Activated CD4-positive, CD25-positive, alpha-beta regulatory T cell treated with anti-CD3 and anti-CD28 coated beads, Interleukin-2, amount 50 U/mL, for 16 hours (primary cell): Measurements from ENCODE around the gene SUSD2.
A peak's percentile ranks its signal among the peaks of the same experiment; 100 is the strongest.
"Not testable (repeated sequence)": the region's sequence is repeated elsewhere in the genome, so short reads cannot be mapped to it uniquely, and the experiment has no call there.

Experiments used
- DNase-seq: peaks from one replicate; pipeline ENCODE4 v3.0.0-alpha.2; 2020; ENCODE audit warnings: low read depth, low spot score

Gene SUSD2

DNA sequence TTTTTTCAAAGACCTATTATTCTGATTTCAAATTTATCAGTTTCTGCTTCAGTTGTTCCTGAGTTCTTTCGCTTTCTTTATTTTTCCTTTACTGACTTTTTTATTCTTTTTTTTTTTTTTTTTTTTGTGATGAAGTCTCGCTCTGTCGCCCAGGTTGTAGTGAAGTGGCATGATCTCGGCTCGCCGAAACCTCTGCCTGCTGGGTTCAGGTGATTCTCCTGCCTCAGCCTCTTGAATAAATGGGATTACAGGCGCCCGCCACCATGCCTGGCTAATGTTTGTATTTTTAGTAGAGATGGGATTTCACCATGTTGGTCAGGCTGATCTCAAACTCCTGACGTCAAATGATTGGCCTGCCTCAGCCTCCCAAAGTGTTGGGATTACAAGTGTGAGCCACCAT lies 31.8 kb downstream of the SUSD2 start:
- DNase-seq = not testable (repeated sequence)

DNA sequence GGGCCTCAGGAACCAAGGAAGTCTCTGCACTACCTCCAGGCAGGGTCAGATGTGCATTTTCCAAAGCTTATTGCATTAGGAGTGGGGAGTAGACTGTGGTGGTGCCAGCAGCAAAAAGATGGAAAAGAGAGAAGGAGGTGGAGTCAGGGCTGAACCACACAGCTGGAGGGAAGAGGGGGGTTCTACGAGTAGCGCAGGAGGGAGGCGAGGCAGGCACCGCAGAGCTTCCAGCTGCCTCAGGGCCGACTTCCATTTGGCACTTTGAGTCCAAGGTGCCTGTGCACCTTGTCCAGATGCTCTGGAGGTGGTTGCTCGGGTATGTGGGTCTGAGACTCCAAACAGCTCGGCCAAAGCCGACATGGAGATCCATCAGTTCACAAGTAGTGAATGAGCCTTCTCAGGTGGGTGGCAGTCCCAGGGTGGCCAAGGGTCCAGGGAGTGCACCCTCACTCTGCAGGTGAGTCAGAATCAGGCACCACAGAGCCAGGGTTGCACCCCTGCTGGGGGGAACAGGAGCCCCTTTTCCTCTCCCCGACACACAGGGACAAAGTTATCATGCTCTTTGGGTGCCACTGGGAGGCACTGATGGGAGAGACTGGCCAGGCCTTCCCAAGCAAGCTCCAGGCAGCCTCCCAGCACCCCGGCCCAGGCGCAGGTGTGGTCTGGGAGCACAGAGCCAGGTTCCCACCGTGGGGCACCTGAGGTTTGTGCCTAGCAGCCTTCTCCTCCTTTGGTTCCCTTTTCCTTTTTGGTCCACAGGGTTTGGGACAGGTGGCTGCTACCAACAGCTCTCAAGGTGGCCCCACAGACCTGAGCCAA lies 33.4 kb downstream of the SUSD2 start:
- DNase-seq = no peak

DNA sequence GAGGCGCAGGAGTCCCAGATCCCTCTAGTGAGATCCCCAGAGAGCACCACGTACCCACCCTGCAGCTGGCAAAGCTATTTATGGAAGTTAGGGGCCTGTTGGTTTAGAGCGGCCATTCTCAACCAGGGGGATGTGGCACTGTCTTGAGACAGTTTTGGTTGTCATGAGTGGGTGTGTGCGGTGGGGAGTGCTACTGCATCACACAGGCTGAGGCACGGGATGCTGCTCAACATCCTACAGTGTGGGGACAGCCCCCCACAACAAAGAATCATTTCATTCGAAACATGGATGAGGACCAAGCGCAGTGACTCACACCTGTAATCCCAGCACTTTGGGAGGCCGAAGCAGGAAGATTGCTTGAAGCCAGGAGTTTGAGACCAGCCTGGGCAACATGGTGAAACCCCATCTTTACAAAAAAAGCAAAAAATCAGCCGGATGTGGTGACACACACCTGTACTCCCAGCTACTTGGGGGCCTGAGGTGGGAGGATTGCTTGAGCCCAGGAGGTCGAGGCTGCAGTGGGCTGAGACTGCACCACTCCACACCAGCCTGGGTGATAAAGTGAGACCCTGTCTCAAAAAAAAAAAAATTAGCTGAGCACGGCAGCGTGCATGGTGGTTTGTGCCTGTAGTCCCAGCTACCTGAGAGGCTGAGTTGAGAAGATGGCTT lies 35.4 kb downstream of the SUSD2 start:
- no peak for DNase-seq

DNA sequence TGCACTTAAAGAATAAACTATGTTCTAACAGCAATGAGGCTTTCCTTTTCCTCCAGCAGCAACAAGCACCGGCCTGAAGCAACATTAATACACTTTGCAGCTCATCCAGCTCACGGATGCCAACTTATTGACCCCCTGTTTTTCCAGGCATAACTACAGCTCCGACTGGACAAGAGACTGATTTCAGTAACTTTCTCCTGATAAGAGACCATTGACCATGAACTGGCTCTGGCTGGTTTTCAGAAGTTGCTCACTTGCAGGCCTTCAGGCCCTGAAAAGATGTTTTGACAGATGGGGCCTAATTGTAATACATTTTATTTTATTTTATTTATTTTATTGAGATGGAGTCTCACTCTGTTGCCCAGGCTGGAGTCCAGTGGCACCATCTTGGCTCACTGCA lies 36.1 kb downstream of the SUSD2 start:
- DNase-seq = no peak

DNA sequence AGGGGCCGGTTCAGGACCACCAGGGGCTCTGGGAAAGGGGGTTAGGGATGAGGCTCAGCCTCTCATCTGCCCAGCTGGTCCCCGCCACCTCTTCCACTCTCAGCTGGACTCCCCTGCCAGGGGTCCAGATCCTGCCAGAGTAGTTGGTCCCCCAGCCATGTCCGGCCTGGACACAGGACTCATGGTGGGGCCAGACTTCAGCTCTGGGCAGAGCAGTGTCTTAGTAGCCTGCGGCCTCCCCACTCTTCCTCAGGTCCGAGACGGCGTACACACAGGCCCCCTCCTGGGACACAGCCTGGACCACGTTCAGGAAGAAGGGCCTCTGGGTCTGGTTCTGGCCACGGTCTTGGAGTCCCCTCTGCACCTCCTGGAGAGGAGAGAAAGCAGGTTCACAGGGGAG lies 38.5 kb downstream of the SUSD2 start:
- DNase-seq = no peak

DNA sequence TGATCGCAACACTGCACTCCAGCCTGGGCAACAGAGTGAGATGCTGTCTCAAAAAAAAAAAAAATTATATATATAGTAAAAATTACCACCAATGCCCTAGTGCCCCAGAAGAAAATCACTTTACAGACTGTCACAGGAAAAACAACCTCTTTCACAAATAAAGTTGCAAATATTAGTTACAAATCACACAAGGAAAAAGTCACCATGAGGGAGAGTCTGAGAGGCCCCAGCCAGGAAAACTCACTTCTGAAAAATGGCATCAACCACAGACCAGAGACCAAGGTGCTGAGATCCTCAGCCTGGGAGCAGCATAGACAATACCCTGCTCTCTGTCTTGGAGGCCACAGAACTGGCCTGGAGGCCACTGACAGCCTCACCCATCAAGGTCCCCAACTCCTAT lies 43.2 kb downstream of the SUSD2 start:
- DNase-seq = no peak

DNA sequence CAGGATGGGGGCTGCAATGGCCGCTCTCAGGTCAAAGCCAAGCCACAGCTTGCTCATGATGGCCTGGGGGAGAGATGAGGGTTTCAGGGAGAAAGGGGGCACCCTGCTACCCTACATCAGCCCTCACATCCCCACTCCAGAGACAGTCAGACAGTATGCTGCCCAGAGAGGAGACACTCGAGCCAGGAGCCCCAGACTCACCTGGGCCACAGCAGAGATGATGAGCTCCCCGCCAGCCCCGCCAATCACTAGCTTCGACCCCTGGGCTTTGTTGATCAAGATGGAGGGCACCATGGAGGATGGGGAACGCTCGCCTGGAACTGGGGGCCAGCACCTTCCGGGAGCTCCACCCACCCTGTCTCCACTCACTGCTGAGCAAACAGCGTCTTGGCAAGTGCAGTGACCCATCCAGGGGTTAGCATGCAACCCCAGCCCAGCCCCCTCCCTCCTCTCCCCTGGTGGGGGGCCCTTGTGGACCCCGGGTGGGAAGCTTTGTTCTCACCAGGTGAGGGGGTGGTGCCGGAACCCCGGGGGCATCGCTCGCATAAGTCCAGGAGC lies 43.8 kb downstream of the SUSD2 start:
- DNase-seq = no peak

DNA sequence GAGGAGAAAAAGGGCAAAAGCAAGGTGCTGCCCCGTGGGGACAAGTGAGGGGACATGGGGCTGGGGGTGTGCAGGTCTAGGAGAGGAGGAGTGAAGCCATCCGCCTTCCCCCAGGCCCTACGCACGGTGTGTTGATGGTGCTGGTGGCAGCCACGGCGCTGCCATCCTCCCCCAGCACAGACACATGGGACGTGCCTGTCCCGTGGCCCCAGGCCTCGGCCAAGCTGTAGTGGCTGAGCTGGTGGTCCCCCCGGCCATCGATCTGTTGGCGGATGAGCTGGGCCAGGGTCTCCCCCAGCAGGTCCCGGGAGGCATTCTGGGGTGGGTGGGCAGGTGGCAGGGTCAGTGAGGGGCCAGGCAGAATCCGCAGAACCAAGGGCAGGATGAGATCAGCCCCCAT lies 44.7 kb downstream of the SUSD2 start:
- DNase-seq = no peak

DNA sequence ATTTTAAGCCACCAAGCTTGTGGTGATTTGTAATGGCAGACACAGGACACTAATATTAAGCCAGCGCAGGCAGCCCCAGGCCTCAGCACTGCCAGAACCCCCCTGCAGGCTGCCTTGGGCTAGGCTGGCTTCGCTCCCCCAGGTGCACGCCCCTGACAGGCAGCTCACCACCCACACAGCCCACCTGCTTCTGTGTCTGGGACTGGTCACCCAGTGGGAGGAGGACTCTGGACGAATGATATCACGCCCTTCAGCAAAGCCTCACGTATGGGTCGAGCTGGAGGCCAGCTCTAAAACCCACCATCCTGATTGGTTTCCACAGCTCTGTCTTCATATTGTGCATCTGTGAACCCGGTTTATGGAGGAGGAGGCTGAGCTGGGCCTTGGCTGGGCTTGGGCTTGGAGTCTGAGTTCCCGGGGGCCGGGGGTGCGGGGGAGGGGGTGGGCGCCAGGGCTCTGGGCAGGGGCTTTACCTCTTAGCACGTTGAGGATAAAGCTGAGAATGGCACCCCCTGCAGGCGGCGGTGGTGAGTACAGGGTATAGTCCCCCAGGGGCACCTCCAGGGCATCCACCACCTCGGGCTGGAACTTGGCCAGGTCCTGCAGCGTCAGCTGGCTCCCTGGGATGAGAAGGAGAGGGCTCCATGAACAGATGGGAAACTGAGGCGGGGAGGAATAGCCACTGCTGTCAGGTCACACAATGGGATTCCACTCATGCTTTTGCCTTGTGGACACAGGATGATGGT lies 49.8 kb downstream of the SUSD2 start:
- DNase-seq = peak; percentile 29

DNA sequence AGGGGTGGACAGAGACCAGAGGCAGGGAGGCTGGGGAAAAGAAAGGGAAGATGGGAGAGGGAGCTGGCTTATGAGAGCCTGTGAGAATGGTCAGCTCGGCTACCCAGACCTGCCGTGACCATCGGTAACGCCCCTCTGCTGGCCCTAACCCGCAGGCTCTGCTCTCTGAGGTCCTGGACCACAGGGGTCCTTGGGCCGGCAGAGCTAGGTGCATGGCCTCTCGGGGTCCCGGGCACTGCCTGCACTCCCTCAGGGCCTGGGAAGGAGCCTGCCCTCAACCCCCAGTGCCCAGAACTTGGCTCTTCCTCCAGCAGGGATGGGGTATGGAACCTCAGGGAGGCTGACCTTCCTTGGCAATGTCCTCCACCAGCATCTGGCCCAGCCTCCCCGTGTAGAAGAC lies 50.4 kb downstream of the SUSD2 start:
- DNase-seq = no peak

DNA sequence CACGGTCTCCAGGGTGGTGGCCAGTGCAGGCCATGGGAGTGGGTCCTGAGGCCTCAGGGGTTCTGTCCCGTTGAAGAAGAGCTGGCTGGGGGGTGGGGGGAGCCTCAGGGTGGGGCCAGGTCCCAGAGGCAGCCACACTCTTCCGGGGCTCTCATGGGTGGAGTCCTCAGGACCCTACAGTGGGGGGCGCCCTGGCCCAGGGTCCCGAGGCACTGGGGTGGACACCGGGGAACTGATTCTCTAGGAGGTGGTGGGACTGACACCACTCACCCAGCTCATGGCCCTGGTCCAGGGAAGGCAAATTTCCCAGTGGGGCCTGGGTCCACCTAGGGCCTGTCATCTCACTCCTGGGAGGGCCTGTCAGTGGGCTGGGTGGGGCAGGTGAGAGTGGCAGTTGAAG lies 50.8 kb downstream of the SUSD2 start:
- no peak for DNase-seq

DNA sequence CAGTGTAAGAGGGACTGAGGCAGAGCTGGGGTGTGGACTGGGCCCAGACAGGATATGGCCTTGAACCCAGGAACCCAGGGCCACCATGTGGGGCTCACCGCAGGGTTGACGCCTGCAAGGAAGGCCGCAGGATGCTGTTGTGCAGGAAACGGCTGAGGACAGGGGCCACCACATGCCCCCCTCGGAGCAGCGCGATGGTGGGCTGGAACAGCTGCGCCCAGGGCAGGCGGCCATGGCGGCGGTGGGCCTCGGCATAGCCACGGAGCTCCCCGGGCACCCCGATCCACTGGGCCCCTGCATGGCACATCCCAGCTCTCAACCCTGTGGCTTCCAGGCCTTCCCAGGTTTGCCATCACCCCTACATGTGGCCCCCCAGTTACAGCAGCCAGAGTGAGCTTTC lies 51.4 kb downstream of the SUSD2 start:
- no peak for DNase-seq

DNA sequence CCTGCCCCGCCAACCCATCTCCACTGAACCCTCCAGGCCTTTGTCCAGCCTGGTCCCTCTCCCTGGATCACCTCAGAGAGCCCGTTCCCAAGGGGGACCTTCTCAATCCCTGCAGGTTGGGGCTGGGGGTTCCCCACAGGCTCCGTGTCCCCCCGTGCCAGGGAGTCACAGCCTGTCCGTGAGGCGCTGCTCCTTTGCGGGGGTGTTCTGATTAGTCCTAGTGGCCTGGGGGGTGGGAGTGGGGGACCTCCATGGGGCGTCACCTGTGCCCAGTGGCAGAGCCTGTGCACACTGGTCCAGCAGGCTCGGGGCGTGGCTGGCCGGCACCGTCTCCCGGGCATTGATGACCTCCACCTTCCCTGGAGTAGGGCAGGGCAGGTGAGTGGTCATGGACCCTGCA lies 51.9 kb downstream of the SUSD2 start:
- DNase-seq = no peak

DNA sequence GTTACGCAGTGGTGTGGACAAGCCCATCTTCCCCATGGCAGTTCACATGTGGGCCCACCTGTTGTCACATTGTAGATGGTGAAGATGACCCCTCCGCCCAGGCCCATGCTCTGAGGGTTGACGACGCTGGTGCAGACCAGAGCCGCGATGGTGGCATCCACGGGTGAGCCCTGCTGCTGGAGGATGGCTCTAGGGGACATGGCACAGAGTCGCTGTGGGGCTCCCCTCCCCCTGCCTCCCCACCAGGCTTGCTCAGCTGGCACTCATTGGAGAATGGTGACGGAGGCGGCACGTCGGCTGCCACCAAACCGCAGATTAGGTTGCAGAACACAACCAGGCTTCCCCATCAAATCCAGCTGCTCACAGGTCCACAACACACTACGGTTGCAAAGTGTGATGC lies 52.5 kb downstream of the SUSD2 start:
- DNase-seq = no peak

DNA sequence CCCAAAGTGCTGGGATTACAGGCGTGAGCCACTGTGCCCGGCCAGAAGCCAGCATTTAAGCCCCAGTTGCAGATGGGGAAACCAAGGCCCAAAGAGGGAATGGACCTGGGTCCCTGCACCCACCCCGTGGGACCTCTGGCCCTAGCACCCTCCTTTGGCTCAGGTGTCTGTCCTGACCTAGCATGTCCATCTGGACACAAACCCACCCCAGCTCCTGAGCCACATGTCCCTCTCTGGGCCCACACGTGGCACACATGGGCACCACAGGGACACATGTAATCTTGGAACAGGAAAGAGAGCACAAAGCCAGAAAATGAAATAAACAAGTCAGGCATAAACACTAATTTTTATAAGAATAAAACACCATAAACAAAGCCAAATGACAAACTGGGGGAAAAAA lies 54.0 kb downstream of the SUSD2 start:
- no peak for DNase-seq

DNA sequence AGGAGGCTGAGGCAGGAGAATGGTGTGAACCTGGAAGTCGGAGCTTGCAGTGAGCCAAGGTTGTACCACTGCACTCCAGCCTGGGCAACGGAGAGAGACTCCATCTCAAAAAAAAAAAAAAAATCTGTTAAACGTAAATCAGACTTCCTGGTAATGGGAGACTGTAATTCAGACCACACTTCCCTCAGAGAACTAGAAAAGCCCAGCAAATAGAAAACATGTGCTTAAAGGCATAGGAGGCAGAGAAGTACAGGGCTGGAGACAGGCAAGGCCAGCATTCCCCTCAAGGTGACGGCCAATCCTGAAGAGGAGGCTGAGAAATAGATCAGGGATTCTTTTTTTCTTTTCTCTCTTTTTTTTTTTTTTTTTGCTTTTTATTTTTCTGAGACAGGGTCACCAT lies 55.4 kb downstream of the SUSD2 start:
- DNase-seq = no peak

DNA sequence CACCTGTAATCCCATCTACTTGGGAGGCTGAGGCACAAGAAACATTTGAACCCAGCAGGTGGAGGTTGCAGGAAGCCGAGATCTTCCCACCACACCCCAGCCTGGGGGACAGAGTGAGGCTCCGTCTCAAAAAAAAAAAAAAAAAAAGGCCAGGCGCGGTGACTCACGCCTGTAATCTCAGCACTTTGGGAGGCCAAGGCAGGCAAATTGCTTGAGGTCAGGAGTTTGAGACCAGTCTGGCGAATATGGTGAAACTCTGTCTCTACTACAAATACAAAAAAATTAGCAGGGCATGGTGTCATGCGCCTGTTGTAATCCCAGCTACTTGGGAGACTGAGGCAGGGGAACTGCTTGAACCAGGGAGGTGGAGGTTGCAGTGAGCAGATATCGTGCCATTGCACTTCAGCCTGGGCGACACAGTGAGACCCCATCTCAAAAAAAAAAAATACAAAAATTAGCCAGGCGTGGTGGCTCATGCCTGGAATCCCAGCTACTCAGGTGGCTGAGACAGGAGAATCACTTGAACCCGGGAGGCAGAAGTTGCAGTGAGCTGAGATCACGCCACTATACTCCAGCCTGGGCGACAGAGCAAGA lies 56.9 kb downstream of the SUSD2 start:
- not testable (repeated sequence) for DNase-seq
